ENCODE measurements around the gene CBX1. TPM values are rescaled to one million over a fixed set of nuclear protein-coding genes. Genes with fewer than 3 reads are reported as not detected.
A peak's percentile ranks its signal among the peaks of the same experiment; 100 is the strongest.

The CBX1 gene
- total and polyA plus RNA-seq, 10 of the 15 experiments (the other 5 are each of a cell fraction or from before 2014, with no cell fraction given) = 11.8 to 99.2 (median 43.5) TPM

- TF ChIP-seq SMAD5 (IDR thresholded peaks at IDR 0.05; ENCODE audit: low read depth) (no peak), JUND (IDR thresholded peaks at IDR 0.05; ENCODE audit: low read depth, low read length) (no peak), CHD2 (IDR thresholded peaks at IDR 0.05; ENCODE audit: borderline replicate concordance, low read depth, low read length) (peak; percentile 38; the same call in 1 of the 2 replicates), MEF2A (IDR thresholded peaks at IDR 0.05; ENCODE audit: insufficient read depth, low read depth, low read length) (no peak), SIN3A (IDR thresholded peaks at IDR 0.05; ENCODE audit: low read depth, low read length) (no peak), WRNIP1 (IDR thresholded peaks at IDR 0.05; ENCODE audit: borderline replicate concordance, low read depth, low read length) (no peak), ETV6 (conservative IDR thresholded peaks at IDR 0.05 in 1 of 2, IDR thresholded peaks at IDR 0.05 in 1 of 2; ENCODE audit: borderline replicate concordance in 1 of 2, low read depth in 1 of 2) (no peak), ZBTB33 (IDR thresholded peaks at IDR 0.05) (no peak), BHLHE40 (IDR thresholded peaks at IDR 0.05; ENCODE audit: borderline replicate concordance in 1 of 2, low read depth in 2 of 2, low read length in 1 of 2) (peak in 1 of 2 experiments; percentile 56; a peak in 1 of 4 replicates), NBN (IDR thresholded peaks at IDR 0.05) (peak; percentile 70), SUPT20H (IDR thresholded peaks at IDR 0.05; ENCODE audit: borderline replicate concordance, control insufficient read depth, low read depth, low read length) (no peak), FOS (IDR thresholded peaks at IDR 0.05; ENCODE audit: borderline replicate concordance, extremely low read depth, insufficient read length) (no peak), CHD4 (IDR thresholded peaks at IDR 0.05) (no peak), CREB1 (IDR thresholded peaks at IDR 0.05; ENCODE audit: low read depth) (0 out of 2 replicates have a peak, but pooled peaks have one; percentile 33), ZZZ3 (IDR thresholded peaks at IDR 0.05; ENCODE audit: control insufficient read depth, insufficient read length, low read depth) (no peak), ZNF384 (IDR thresholded peaks at IDR 0.05; ENCODE audit: borderline replicate concordance, low read depth, low read length) (0 out of 2 replicates have a peak, but pooled peaks have one; percentile 8), ZNF207 (IDR thresholded peaks at IDR 0.05; ENCODE audit: borderline replicate concordance) (peak; percentile 83), SMC3 (IDR thresholded peaks at IDR 0.05; ENCODE audit: borderline replicate concordance, low read length) (no peak), NR2F1 (conservative IDR thresholded peaks at IDR 0.05) (peak; percentile 48), SKIL (IDR thresholded peaks at IDR 0.05; ENCODE audit: low read depth, poor library complexity, severe bottlenecking) (no peak), E2F8 (IDR thresholded peaks at IDR 0.05; ENCODE audit: low read depth, partially characterized antibody) (no peak), USF2 (IDR thresholded peaks at IDR 0.05; ENCODE audit: borderline replicate concordance, low read depth, low read length) (no peak)
Observed at GRCh38 chr17:48101012-48101720, at the start of gene CBX1 (continued).
